HG03460 (cell line): ENCODE data around the gene CDKL1.
"Not testable (repeated sequence)": the region's sequence is repeated elsewhere in the genome, so short reads cannot be mapped to it uniquely, and the experiment has no call there.

Experiments
- ATAC-seq: cut with Tn5 transposase; IDR thresholded peaks from one replicate; pipeline ENCODE4 v1.9.1; 2021; ENCODE audit not compliant: unreplicated experiment

Gene CDKL1

DNA sequence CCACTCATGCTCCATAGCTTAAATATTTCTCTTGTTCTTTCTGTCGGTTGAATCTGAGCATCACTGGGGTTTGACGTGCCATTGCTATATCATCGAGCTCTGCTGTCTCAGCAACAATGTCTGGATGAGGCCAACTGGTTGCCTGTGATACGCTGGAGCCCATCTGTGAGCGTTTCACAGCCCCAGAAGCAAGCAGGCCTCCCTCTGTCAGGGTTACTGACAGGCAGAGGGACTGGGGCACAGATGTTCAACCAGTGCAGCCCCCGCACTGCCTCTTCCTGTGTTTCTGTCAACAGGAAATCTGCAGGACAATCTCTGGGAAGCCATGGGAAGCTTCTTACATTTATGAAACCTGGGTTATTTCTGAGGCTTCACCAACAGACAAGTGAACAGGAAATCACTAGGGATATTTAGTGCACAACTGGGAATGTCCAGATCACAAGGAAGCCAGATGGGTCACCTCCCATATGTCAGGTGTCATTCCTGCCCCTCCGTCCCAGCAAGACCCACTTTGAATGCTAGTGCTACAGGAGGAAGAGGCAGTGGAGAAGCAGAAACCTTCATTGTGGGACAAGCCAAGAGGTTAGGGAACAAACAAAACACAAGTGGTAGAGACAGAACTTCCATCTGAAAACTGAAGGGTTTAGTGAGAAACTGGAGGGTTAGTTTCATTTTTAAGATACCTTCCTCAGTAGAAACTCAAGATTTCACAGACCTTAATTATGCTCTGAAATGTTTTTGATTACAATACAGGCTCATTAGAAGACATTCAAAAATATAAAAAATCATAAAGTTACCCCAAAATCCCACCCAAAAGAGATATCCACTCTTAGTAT lies 60.5 kb downstream of the CDKL1 start:
- ATAC-seq = peak; percentile 51

DNA sequence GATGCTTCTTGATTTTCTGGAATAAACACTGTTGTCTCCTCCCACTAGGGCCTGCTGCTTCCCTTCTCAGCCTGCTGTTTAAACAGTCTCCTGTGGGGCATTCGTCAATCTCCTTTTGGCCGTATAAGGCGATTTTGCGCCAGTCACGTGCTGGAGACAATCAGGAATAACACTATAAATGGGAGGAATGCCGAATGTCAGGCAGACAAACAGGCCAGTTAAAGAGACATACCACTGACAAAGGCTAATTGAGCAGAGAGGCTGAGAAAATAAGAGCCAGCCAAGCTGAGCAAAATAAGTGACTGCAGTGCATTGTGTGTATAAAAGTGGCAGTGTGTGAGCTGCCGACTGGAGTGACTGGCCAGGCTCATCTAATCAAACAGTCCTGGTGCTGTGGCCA lies 61.3 kb downstream of the CDKL1 start:
- no peak for ATAC-seq

GRCh38 chr14:50334211-50334610 lies 62.5 kb downstream of the CDKL1 start:
- no peak for ATAC-seq

- no peak for ATAC-seq
Observed at GRCh38 chr14:50333014-50333509, 63.6 kb downstream of the CDKL1 start.

GRCh38 chr14:50331596-50331995 lies 65.1 kb downstream of the CDKL1 start:
- ATAC-seq = no peak

DNA sequence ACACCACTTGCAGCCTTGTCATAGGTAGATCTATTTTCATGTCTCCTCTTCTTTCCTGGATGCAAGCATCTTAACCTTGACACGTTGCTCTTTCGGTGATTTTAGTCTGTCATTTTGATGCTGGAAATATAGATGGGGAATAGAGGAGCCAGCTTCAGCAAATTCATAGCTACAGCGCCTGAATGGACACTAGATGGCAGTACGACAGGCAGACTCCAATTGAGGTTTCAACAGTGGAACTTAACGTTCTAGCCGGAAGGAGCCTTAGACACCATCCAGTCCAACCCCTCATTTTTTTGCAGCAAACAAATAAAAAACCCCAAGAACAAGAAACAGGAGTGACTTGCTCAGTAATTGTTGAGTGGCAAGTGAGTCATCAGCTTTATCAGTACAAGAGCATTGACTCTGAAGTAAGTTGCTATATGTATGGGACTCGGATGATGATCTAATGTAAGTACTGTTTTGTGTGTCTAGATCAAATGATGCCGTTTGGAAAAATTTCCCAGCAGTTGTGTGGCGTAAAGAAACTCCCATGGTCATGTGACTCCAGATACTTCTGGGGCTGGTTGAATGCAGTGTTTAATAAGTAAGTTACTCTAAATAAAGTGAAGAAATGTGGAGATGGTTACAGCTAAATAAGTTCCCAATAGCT lies 75.5 kb downstream of the CDKL1 start:
- peak; percentile 89 for ATAC-seq

DNA sequence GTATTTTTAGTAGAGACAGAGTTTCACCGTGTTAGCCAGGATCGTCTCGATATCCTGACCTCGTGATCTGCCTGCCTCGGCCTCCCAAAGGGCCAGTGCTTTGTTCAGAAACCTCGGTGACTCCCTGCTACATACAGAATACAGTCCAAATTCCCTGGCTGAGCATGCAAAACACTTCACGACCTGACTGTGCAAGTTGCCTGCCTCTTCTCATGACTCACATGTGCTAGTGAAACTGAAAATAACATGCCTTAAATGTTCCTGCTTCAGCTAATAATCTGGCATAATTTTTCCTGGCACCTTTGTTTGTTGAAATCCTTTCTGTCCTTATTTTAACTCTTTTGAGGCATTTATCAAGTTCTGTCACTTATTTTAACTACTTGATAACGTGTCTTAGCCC lies 76.4 kb downstream of the CDKL1 start:
- no peak for ATAC-seq

DNA sequence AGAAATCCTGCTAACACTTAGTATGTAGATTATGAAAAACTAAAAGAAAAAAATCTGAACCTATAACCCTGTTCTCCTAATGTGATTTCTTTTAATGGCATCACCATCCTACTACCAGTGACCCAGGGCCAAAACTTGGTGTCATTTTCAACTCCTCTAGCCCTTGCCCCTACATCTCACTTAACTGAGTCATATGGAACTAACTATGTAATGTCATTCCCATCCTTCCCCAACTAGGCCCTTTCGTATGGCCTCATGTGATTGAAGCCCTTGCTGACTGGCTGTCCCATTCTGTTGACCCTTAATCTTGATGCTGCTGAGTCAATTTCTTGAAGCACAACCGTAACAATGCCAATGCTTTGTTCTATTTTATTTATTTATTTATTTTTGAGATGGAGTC lies 77.0 kb downstream of the CDKL1 start:
- no peak for ATAC-seq

- no peak for ATAC-seq
Observed at GRCh38 chr14:50319293-50319692, 77.4 kb downstream of the CDKL1 start.

- ATAC-seq = no peak
Observed at GRCh38 chr14:50318031-50318626, 78.6 kb downstream of the CDKL1 start.

- ATAC-seq = not testable (repeated sequence)
Observed at GRCh38 chr14:50314098-50314497, 82.6 kb downstream of the CDKL1 start.

DNA sequence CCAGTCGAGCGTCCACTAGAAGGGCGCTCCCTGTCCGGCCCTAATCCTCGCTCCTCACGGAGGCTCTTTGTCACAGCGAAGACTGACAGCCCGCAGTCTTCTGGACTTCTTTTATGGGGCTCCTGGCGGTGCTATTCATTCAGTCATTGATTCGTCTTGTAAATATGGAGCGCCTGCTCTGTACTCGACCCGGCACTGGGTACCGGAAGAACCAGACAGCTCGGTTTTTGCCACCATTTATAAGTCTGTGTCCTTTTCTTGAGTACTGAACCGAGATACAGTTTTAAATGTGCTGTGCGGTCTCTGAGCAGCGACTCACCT lies 84.0 kb downstream of the CDKL1 start:
- ATAC-seq = peak; percentile 21

- ATAC-seq = peak; percentile 92
Observed at GRCh38 chr14:50311972-50312733, 84.5 kb downstream of the CDKL1 start, which contains the start of the genes DMAC2L and L2HGDH. Gene DMAC2L (plus strand): TSS chr14:50312324. CDS start chr14:50321488, 9,164 bp downstream. Gene L2HGDH (minus strand): TSS chr14:50312229. CDS start chr14:50312150, 79 bp downstream.

GRCh38 chr14:50311337-50311971 lies 85.2 kb downstream of the CDKL1 start:
- no peak for ATAC-seq

DNA sequence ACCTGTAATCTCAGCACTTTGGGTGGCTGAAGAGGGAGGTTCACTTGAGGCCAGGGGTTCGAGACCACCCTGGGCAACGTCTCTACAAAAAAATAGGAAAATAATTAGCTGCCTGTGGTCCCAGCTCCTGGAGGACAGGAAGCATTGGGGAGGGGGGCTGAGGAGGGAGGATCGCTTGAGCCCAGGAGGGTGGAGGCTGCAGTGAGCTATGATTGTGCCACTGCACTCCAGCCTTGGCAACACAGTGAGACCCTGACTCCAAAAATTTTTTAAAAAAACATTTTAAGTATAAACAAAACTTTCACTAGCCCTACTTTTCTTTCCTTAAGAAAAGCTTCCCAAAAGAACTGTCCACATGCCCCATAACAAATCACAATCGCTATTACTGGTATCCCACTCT lies 86.2 kb downstream of the CDKL1 start:
- ATAC-seq = no peak

DNA sequence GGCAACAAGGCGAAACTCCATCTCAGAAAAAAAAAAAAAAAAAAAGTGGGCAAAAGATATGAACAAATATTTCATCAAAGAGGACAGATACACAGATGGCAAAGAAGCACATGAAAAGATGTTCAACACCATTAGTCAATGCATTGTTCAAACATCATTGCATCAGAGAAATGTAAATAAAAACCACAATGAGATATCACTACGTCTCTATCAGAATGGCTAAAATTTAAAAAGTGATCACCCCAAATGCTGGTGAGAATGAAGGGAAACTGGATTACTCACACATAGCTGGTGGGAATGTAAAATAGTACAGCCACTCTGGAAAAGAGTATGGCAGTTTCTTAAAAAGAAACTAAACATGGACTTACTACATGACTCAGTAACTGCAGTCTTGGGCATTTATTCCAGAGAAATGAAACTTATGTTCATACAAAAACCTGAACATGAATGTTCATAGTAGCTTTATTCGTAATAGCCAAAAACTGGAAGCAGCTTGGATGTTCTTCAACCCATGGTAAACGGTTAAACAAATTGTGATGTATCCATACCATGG lies 88.2 kb downstream of the CDKL1 start:
- no peak for ATAC-seq

DNA sequence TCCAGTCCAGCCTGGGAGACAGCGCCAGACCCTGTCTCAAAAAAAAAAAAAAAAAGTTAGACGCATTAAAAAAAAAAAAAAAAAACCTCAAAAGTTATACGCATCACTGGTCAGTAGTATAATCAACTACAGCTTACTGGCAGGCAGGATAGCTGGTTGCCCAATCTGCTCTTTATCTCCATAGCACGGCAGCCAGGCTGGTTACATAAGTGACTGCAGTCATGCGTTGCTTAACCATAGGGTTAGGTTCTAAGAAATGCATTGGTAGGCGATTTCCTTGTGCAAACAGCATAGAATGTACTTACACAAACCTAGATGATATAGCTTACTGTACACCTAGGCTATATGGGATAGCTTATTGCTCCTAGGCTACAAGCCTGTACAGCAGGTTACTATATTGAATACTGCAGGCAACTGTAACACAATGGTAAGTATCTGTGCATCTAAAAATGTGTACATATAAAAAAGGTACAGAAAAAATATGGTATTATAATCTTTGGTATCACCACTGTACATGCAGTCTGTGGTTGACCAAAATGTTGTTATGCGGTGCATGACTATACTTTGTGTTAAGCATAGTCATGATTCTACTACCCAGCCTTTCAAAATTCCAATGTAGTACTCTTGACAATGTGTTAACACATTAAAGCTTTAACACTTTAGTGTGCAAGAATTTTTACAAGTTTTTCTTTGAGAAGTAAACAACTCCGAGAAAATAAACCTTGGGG lies 92.8 kb downstream of the CDKL1 start:
- no peak for ATAC-seq

GRCh38 chr14:50301914-50302313 lies 94.8 kb downstream of the CDKL1 start:
- ATAC-seq = no peak

- no peak for ATAC-seq
Observed at GRCh38 chr14:50299585-50299984, 97.1 kb downstream of the CDKL1 start.

- no peak for ATAC-seq
Observed at GRCh38 chr14:50290306-50290705, 106.4 kb downstream of the CDKL1 start.
